Glomerular visceral epithelial cell (primary cell): Measurements from ENCODE around the gene GH2.
"Not testable (repeated sequence)": the region's sequence is repeated elsewhere in the genome, so short reads cannot be mapped to it uniquely, and the experiment has no call there.

Experiments used
- DNase-seq: peaks from one replicate; pipeline ENCODE4 v3.0.0-alpha.2; 2016; ENCODE audit errors: extremely low spot score

Gene GH2

GRCh38 chr17:63874061-63874626 is 7.6 kb downstream of the GH2 start:
- not testable (repeated sequence) for DNase-seq

GRCh38 chr17:63873577-63873976 is 8.2 kb downstream of the GH2 start, which contains the start of gene CSH2:
CSH2 (minus strand) TSS chr17:63873677; CDS start chr17:63873614, 63 bp downstream.
- DNase-seq = not testable (repeated sequence)

GRCh38 chr17:63871646-63872365 is 9.9 kb downstream of the GH2 start:
- DNase-seq = peak; percentile 49

- DNase-seq = not testable (repeated sequence)
Measured at GRCh38 chr17:63870292-63870665, 11.5 kb downstream of the GH2 start.

GRCh38 chr17:63869491-63870291 is 12.1 kb downstream of the GH2 start:
- DNase-seq = not testable (repeated sequence)

GRCh38 chr17:63866625-63867024 is 15.1 kb downstream of the GH2 start:
- DNase-seq = not testable (repeated sequence)

- DNase-seq = no peak
Measured at GRCh38 chr17:63859257-63859656, 22.5 kb downstream of the GH2 start.

GRCh38 chr17:63856425-63856824 is 25.3 kb downstream of the GH2 start:
- not testable (repeated sequence) for DNase-seq

- no peak for DNase-seq
Measured at GRCh38 chr17:63855185-63855584, 26.6 kb downstream of the GH2 start.

- DNase-seq = no peak
Measured at GRCh38 chr17:63854709-63855108, 27.0 kb downstream of the GH2 start.

- DNase-seq = no peak
Measured at GRCh38 chr17:63853260-63853659, 28.5 kb downstream of the GH2 start.

- no peak for DNase-seq
Measured at GRCh38 chr17:63850401-63850800, 31.3 kb downstream of the GH2 start.

- DNase-seq = peak; percentile 82
Measured at GRCh38 chr17:63848834-63849689, 32.7 kb downstream of the GH2 start.

- DNase-seq = no peak
Measured at GRCh38 chr17:63847525-63848249, 34.1 kb downstream of the GH2 start.

GRCh38 chr17:63845509-63845908 is 36.2 kb downstream of the GH2 start:
- no peak for DNase-seq

- no peak for DNase-seq
Measured at GRCh38 chr17:63843910-63844677, 37.6 kb downstream of the GH2 start.

- DNase-seq = peak; percentile 80
Measured at GRCh38 chr17:63843387-63843888, 38.3 kb downstream of the GH2 start.

GRCh38 chr17:63842540-63843386 is 39.0 kb downstream of the GH2 start, which contains the start of gene SMARCD2:
SMARCD2 (minus strand) TSS chr17:63842685; CDS start chr17:63842674, 11 bp downstream.
- DNase-seq = peak; percentile 99

- no peak for DNase-seq
Measured at GRCh38 chr17:63842173-63842539, 39.6 kb downstream of the GH2 start.
